WTC11 (cell line): ENCODE measurements around the gene MACF1. TPM values are rescaled to one million over a fixed set of nuclear protein-coding genes. Genes with fewer than 3 reads are reported as not detected.

Experiments used
- ATAC-seq: fragments of 200-7000 bp; cut with Tn5 transposase; 2 replicates; pipeline ENCODE4 v1.10.0; 2021; ENCODE audit warnings: mild to moderate bottlenecking, moderate library complexity
- Bru-seq: library from RNA; stranded (reverse); fragments of 400-500 nt; gene quantifications from one replicate; lab custom pipeline; 2021; lab: Mats Ljungman, UMichigan
- CTCF ChIA-PET: fragments of 300-600 bp; sonication (Branson Sonifier 250); formaldehyde crosslinking; loops from one replicate; lab custom pipeline; 2021; ENCODE audit warnings: antibody characterized with exemption; lab: Charles Lee
- POLR2A ChIA-PET: fragments of 350-600 bp; sonication (Branson Sonifier 250); formaldehyde crosslinking; loops from one replicate; lab custom pipeline; 2021; ENCODE audit warnings: antibody characterized with exemption; lab: Charles Lee
- DNase-seq: peaks from one replicate; pipeline ENCODE4 v3.0.0; 2021; ENCODE audit warnings: low spot score
- H3K27ac Mint-ChIP-seq: 2 replicates; pipeline ENCODE4 v1.8.0; 2021; ENCODE audit warnings: mixed read lengths
- H3K27me3 Mint-ChIP-seq: 2 replicates; pipeline ENCODE4 v1.8.0; 2021; ENCODE audit warnings: low read depth, mild to moderate bottlenecking, moderate library complexity, mixed read lengths
- H3K36me3 Mint-ChIP-seq: 2 replicates; pipeline ENCODE4 v1.8.0; 2021; ENCODE audit warnings: mixed read lengths
- H3K4me1 Mint-ChIP-seq: 2 replicates; pipeline ENCODE4 v1.8.0; 2022; ENCODE audit warnings: mixed read lengths
- H3K4me3 Mint-ChIP-seq: 2 replicates; pipeline ENCODE4 v1.8.0; 2021; ENCODE audit warnings: mild to moderate bottlenecking, moderate library complexity, mixed read lengths
- H3K9me3 Mint-ChIP-seq: 2 replicates; pipeline ENCODE4 v1.8.0; 2021; ENCODE audit warnings: mixed read lengths
- E2F1 ChIP-seq: sonication (generic); formaldehyde crosslinking; IDR thresholded peaks from 2 replicates; pipeline ENCODE4 v1.8.0; 2022; ENCODE audit warnings: mild to moderate bottlenecking, missing genetic modification reagents
- ELF4 ChIP-seq: sonication (generic); formaldehyde crosslinking; IDR thresholded peaks from 2 replicates; pipeline ENCODE4 v1.8.1; 2022; ENCODE audit warnings: low read depth, mild to moderate bottlenecking, moderate library complexity, missing genetic modification reagents
- GTF2I ChIP-seq: fragments of 250-450 bp; sonication (Bioruptor Pico); conservative IDR thresholded peaks from 2 replicates; pipeline ENCODE4 v1.4.0; 2021; ENCODE audit warnings: mild to moderate bottlenecking
- HMGA2 ChIP-seq: fragments of 250-450 bp; sonication (Bioruptor Pico); IDR thresholded peaks from 2 replicates; pipeline ENCODE4 v1.4.0; 2021; ENCODE audit warnings: mild to moderate bottlenecking, moderate library complexity
- MXD4 ChIP-seq: fragments of 250-450 bp; sonication (Bioruptor Pico); IDR thresholded peaks from 2 replicates; pipeline ENCODE4 v1.8.0; 2021; ENCODE audit warnings: mild to moderate bottlenecking, moderate library complexity, borderline replicate concordance
- SP1 ChIP-seq: sonication (generic); formaldehyde crosslinking; conservative IDR thresholded peaks from 2 replicates; pipeline ENCODE4 v1.8.1; 2022; ENCODE audit warnings: missing genetic modification reagents
- TEAD4 ChIP-seq: sonication (generic); formaldehyde crosslinking; IDR thresholded peaks from 2 replicates; pipeline ENCODE4 v1.8.0; 2022; ENCODE audit warnings: mild to moderate bottlenecking, missing genetic modification reagents
- TP53 ChIP-seq: sonication (generic); formaldehyde crosslinking; IDR thresholded peaks from 2 replicates; pipeline ENCODE4 v1.8.1; 2023; ENCODE audit warnings: mild to moderate bottlenecking, missing genetic modification reagents
- USF2 ChIP-seq: sonication (generic); formaldehyde crosslinking; IDR thresholded peaks from 2 replicates; pipeline ENCODE4 v1.8.1; 2023; ENCODE audit warnings: mild to moderate bottlenecking, missing genetic modification reagents, moderate library complexity
- long read RNA-seq, 3 experiments: library from RNA in 1 of 3; library from capped mRNA in 1 of 3; library from polyadenylated mRNA in 1 of 3; unstranded in 2 of 3; stranded (forward) in 1 of 3; transcript quantifications; one replicate each; pipeline ENCODE4 v2.0.0, GENCODE V29; 2021
- total RNA-seq: library from RNA; stranded (reverse); gene quantifications from 3 replicates; pipeline ENCODE4 v1.2.3, GENCODE V29; 2021
- TF ChIP-seq, protein P1 (sequence below): sonication (generic); formaldehyde crosslinking; IDR thresholded peaks from 2 replicates; pipeline ENCODE4 v1.8.0; 2023; ENCODE audit warnings: missing genetic modification reagents
- TF ChIP-seq, protein P2 (sequence below): fragments of 200-600 bp; IDR thresholded peaks from 2 replicates; pipeline ENCODE4 v1.8.0; 2022; ENCODE audit warnings: antibody characterized with exemption

The MACF1 gene, protein sequence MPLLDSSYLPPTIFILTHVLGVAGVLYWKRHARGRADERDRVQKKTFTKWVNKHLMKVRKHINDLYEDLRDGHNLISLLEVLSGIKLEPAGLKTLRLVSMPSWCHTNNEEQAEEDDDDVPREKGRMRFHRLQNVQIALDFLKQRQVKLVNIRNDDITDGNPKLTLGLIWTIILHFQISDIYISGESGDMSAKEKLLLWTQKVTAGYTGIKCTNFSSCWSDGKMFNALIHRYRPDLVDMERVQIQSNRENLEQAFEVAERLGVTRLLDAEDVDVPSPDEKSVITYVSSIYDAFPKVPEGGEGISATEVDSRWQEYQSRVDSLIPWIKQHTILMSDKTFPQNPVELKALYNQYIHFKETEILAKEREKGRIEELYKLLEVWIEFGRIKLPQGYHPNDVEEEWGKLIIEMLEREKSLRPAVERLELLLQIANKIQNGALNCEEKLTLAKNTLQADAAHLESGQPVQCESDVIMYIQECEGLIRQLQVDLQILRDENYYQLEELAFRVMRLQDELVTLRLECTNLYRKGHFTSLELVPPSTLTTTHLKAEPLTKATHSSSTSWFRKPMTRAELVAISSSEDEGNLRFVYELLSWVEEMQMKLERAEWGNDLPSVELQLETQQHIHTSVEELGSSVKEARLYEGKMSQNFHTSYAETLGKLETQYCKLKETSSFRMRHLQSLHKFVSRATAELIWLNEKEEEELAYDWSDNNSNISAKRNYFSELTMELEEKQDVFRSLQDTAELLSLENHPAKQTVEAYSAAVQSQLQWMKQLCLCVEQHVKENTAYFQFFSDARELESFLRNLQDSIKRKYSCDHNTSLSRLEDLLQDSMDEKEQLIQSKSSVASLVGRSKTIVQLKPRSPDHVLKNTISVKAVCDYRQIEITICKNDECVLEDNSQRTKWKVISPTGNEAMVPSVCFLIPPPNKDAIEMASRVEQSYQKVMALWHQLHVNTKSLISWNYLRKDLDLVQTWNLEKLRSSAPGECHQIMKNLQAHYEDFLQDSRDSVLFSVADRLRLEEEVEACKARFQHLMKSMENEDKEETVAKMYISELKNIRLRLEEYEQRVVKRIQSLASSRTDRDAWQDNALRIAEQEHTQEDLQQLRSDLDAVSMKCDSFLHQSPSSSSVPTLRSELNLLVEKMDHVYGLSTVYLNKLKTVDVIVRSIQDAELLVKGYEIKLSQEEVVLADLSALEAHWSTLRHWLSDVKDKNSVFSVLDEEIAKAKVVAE (N-terminal part only)
- total RNA-seq (214 to 327 TPM (median 222 TPM) in 3 replicates), Bru-seq, nascent RNA (percentile 84 among the genes with signal in this experiment)
- long read RNA-seq, experiment 1, partial matches to known transcripts = 305 of 355 reads
- long read RNA-seq, experiment 1, other reads (novel, unspliced or antisense) = 49 of 355 reads
- long read RNA-seq, experiment 2, partial matches to known transcripts = 94 of 144 reads
- long read RNA-seq, experiment 2, other reads (novel, unspliced or antisense) = 49 of 144 reads
- long read RNA-seq, experiment 3, partial matches to known transcripts = 0 of 1 reads
- long read RNA-seq, experiment 3, other reads (novel, unspliced or antisense) = 1 of 1 reads

DNA sequence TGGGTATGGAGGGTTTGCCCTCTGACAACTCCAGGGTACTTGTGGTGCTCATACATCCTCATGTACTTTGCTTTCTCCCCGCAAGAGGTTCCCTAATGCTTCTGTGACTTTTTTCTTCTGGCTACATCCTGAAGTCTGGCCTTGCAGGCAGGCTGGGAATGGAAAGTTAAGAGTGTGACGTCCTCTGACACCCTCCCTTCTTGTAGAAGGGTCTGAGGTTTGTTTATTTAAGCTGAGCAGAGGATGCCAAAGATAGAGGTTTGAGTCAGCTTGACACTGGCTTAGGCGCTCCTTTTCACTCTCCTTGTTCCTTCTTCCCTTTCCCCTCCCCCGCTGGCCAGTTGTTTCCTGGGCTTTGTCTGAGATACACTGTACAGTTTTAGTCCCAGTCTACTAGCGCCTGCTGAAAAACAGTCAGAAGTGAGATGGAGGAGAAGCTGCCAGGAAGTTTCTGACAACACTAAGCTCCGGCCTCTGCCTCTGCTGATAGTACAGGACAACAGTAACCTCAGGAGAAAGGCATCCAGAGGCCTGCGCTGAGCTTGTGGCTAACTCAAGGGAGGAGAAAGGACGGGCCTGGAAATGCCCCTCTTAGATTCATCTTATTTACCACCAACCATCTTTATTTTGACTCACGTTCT, at the start of gene MACF1:
MACF1 (plus strand) TSS at position 255 of the 641 bp plus-strand sequence; CDS start at position 583, 328 bp downstream.
- Mint-ChIP-seq H3K36me3 (no peaks in the 10 kb centered on the region), H3K27me3 (no peaks in the 10 kb centered on the region), H3K9me3 (no peaks in the 10 kb centered on the region), H3K4me1 (peaks cover 31% of the 10 kb centered on the region), H3K4me3 (peak within 1 kb of the TSS; percentile 3; the same call in 1 of the 2 replicates), H3K27ac (peak within 1 kb of the TSS; percentile 93)
- DNase-seq (no peak), ATAC-seq (peak; percentile 83)
- POLR2A ChIA-PET = interaction anchor here (0.5 to 1.7 kb wide), 5 partner anchors 10 to 72 kb away, joined by 3 to 7 read pairs (median 3); no protein-coding TSS in a partner anchor
- no peak for TF ChIP-seq HMGA2 (CRISPR knock-in tag)
- TF ChIP-seq, protein P1, sequence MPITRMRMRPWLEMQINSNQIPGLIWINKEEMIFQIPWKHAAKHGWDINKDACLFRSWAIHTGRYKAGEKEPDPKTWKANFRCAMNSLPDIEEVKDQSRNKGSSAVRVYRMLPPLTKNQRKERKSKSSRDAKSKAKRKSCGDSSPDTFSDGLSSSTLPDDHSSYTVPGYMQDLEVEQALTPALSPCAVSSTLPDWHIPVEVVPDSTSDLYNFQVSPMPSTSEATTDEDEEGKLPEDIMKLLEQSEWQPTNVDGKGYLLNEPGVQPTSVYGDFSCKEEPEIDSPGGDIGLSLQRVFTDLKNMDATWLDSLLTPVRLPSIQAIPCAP (CRISPR knock-in tag) = no peak
- no peak for TF ChIP-seq GTF2I (CRISPR knock-in tag)
- TF ChIP-seq, protein P2, sequence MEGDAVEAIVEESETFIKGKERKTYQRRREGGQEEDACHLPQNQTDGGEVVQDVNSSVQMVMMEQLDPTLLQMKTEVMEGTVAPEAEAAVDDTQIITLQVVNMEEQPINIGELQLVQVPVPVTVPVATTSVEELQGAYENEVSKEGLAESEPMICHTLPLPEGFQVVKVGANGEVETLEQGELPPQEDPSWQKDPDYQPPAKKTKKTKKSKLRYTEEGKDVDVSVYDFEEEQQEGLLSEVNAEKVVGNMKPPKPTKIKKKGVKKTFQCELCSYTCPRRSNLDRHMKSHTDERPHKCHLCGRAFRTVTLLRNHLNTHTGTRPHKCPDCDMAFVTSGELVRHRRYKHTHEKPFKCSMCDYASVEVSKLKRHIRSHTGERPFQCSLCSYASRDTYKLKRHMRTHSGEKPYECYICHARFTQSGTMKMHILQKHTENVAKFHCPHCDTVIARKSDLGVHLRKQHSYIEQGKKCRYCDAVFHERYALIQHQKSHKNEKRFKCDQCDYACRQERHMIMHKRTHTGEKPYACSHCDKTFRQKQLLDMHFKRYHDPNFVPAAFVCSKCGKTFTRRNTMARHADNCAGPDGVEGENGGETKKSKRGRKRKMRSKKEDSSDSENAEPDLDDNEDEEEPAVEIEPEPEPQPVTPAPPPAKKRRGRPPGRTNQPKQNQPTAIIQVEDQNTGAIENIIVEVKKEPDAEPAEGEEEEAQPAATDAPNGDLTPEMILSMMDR = no peak
- CTCF ChIA-PET = interaction anchor here (0.7 to 3.9 kb wide), 11 partner anchors 10 to 113 kb away, joined by 3 to 66 read pairs (median 9); no protein-coding TSS in a partner anchor

DNA sequence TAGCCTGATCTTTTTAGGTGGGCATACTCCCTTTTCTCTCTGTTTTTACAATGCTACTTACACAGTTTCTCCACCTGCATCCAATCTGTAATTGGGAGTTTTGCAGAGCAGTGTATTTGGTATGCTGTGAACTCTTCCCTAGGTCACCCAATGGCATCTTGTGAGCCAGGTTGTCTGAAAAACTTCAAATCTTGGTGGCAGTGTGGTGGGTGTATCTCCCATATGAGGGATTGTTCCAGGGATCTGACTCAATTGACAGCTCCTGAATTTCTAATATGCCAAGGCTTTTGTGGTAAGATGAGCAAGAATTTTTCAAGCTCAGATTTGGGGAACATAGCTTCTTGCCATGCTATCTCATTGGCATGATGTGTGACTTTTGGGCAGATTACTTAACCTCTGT, 47.2 kb upstream of the MACF1 start:
- CTCF ChIA-PET = interaction anchor here (0.6 to 4.5 kb wide), 6 partner anchors 25 to 101 kb away, joined by 4 to 39 read pairs (median 6); no protein-coding TSS in a partner anchor
- no peak overlapping the region for H3K4me3 Mint-ChIP-seq
- no peak for ATAC-seq
- H3K27me3 Mint-ChIP-seq = no peaks in the 10 kb centered on the region
- TF ChIP-seq TEAD4 (CRISPR knock-in tag) = no peak
- TF ChIP-seq TP53 (CRISPR knock-in tag) = no peak
- no peak for TF ChIP-seq SP1 (CRISPR knock-in tag)
- no peak for TF ChIP-seq E2F1 (CRISPR knock-in tag)
- TF ChIP-seq MXD4 (CRISPR knock-in tag) = no peak
- no peak for TF ChIP-seq USF2 (CRISPR knock-in tag)
- TF ChIP-seq ELF4 = no peak
- peaks cover 77% of the 10 kb centered on the region for H3K4me1 Mint-ChIP-seq
- H3K9me3 Mint-ChIP-seq = no peaks in the 10 kb centered on the region
- DNase-seq = no peak
- H3K27ac Mint-ChIP-seq = peak overlapping the region; percentile 53
- POLR2A ChIA-PET = no interaction called here
- H3K36me3 Mint-ChIP-seq = no peaks in the 10 kb centered on the region
